Aorta (tissue), 5 donors: ENCODE data around the gene BIRC5. TPM values are rescaled to one million over a fixed set of nuclear protein-coding genes. Genes with fewer than 3 reads are reported as not detected.
"Not testable (repeated sequence)": the region's sequence is repeated elsewhere in the genome, so short reads cannot be mapped to it uniquely, and the experiment has no call there.

Experiments used
- ATAC-seq: fragments of 200-7000 bp; cut with Tn5 transposase; one replicate; pipeline ENCODE4 v1.9.1; 2022; ENCODE audit warnings: moderate library complexity; ENCODE audit not compliant: low FRiP score
- DNase-seq, 2 donors: peaks; one replicate each; pipeline ENCODE4 v3.0.0-alpha.2; 2020
- H3K27ac ChIP-seq, 2 donors: one replicate each; pipeline ENCODE4 v1.5.1; 2013; ENCODE audit warnings: low read length in 2 of 2, mild to moderate bottlenecking in 2 of 2, moderate library complexity in 2 of 2, control low read depth in 1 of 2, inconsistent platforms in 1 of 2, low read depth in 1 of 2
- H3K27me3 ChIP-seq, 2 donors: one replicate each; pipeline ENCODE4 v1.6.1; 2013; ENCODE audit warnings: control low read depth in 1 of 2, low read length in 1 of 2, mild to moderate bottlenecking in 1 of 2, moderate library complexity in 1 of 2; ENCODE audit not compliant: insufficient read depth in 2 of 2, control insufficient read depth in 1 of 2
- H3K36me3 ChIP-seq, 2 donors: one replicate each; pipeline ENCODE4 v1.6.1; 2013; ENCODE audit warnings: control low read depth in 1 of 2, low read length in 1 of 2, mild to moderate bottlenecking in 1 of 2; ENCODE audit not compliant: insufficient read depth in 2 of 2, control insufficient read depth in 1 of 2
- H3K4me1 ChIP-seq, 2 donors: one replicate each; pipeline ENCODE4 v1.6.1; 2013; ENCODE audit warnings: low read length in 2 of 2, control low read depth in 1 of 2, mild to moderate bottlenecking in 1 of 2, moderate library complexity in 1 of 2; ENCODE audit not compliant: insufficient read depth in 2 of 2, control insufficient read depth in 1 of 2
- H3K4me3 ChIP-seq, 2 donors: one replicate each; pipeline ENCODE4 v1.5.1; 2013; ENCODE audit warnings: low read length in 2 of 2, control low read depth in 1 of 2, mild to moderate bottlenecking in 1 of 2
- H3K9me3 ChIP-seq: one replicate; pipeline ENCODE4 v1.6.1; 2013; ENCODE audit warnings: mild to moderate bottlenecking, low read length; ENCODE audit not compliant: control insufficient read depth
- WGBS, 2 donors: extraction: QIAGEN DNeasy Blood & Tissue Kit; methylation state at CpG; one replicate each; pipeline ENCODE4 v1.1.7; 2013; 5-methylcytosine and 5-hydroxymethylcytosine counted together
- intact Hi-C, 2 donors: fragments of 100-400 bp; cut with DNase I; formaldehyde crosslinking; loops; one replicate each; pipeline versions ENCODE4 v1.14.2 to v1.15.0; 2022
- polyA plus RNA-seq, 2 donors: library from polyadenylated mRNA; stranded (reverse); fragments of 200-250 nt; gene quantifications; one replicate each; pipeline ENCODE4 v1.2.3, GENCODE V29; 2013
- total RNA-seq, 2 donors: library from RNA; stranded (reverse); fragmentation: NEBNext Ultra II Directional; extraction: Animal tissue kit (Norgen Biotek cat#: 25700); gene quantifications; one replicate each; pipeline ENCODE4 v1.2.1, GENCODE V29; 2021
- donor health status: healthy with polysubstance abuse.
- donor health status: Bipolar disorder and iron deficiency.
- donor health status: DM: no; HTN: no; CAD: no.
- donor health status: DM: no; HTN: no; CAD: no.
- donor health status: DM: yes; HTN: yes; CAD: no.

BIRC5 gene
- total and polyA plus RNA-seq, 4 donors = 0.10 to 3.4 (median 1.7) TPM

- DNase-seq = no peak
- Histone ChIP-seq H3K9me3 (no peaks in the 10 kb centered on the region), H3K4me1 (no peaks in the 10 kb centered on the region), H3K36me3 (no peaks in the 10 kb centered on the region), H3K4me3 (no peak overlapping the region), H3K27ac (no peak overlapping the region), H3K27me3 (no peaks in the 10 kb centered on the region)
- ATAC-seq = no peak
- 87 to 89% methylated on average over 17 of the region's 17 CpGs for WGBS, 2 donors
- intact Hi-C loops = no loop called here
Measured at GRCh38 chr17:78234261-78234865, 20.3 kb downstream of the BIRC5 start.

GRCh38 chr17:78235022-78235421 is 21.0 kb downstream of the BIRC5 start:
- H3K4me1 ChIP-seq, ATAC-seq: not testable (repeated sequence)
- WGBS, 2 donors = 95% methylated on average over 6 of the region's 6 CpGs

GRCh38 chr17:78235885-78236284 is 21.8 kb downstream of the BIRC5 start:
- Histone ChIP-seq H3K36me3 (no peaks in the 10 kb centered on the region), H3K27ac (no peak overlapping the region), H3K9me3 (no peaks in the 10 kb centered on the region), H3K4me3 (no peak overlapping the region), H3K27me3 (no peaks in the 10 kb centered on the region), H3K4me1 (no peaks in the 10 kb centered on the region)
- ATAC-seq (no peak), DNase-seq (no peak)
- intact Hi-C loops = no loop called here
- WGBS, 2 donors = 90 to 91% methylated on average over 8 of the region's 8 CpGs

More at GRCh38 chr17:78235022-78235421, 21.0 kb downstream of the BIRC5 start:
- H3K27me3 ChIP-seq, DNase-seq, H3K4me3 ChIP-seq, H3K36me3 ChIP-seq, intact Hi-C loops, H3K27ac ChIP-seq, H3K9me3 ChIP-seq: not testable (repeated sequence)

- H3K27me3 ChIP-seq = no peaks in the 10 kb centered on the region
- no peak for ATAC-seq
- H3K9me3 ChIP-seq = no peaks in the 10 kb centered on the region
- no peaks in the 10 kb centered on the region for H3K4me1 ChIP-seq
- H3K27ac ChIP-seq = no peak overlapping the region
- H3K36me3 ChIP-seq = no peaks in the 10 kb centered on the region
- no peak overlapping the region for H3K4me3 ChIP-seq
- no peak for DNase-seq
- 95 to 96% methylated on average over 18 to 20 of the region's 20 CpGs for WGBS, 2 donors
- intact Hi-C loops = no loop called here
Measured at GRCh38 chr17:78236362-78237127, 22.5 kb downstream of the BIRC5 start.

GRCh38 chr17:78237401-78238012 is 23.5 kb downstream of the BIRC5 start:
- no peak for ATAC-seq
- intact Hi-C loops = no loop called here
- WGBS, 2 donors = 73 to 75% methylated on average over 11 of the region's 11 CpGs

GRCh38 chr17:78238823-78239488 is 24.9 kb downstream of the BIRC5 start:
- Histone ChIP-seq H3K27me3 (no peaks in the 10 kb centered on the region), H3K27ac (no peak overlapping the region), H3K4me3 (no peak overlapping the region), H3K4me1 (no peaks in the 10 kb centered on the region), H3K36me3 (no peaks in the 10 kb centered on the region), H3K9me3 (no peaks in the 10 kb centered on the region)
- no peak for DNase-seq
- ATAC-seq = no peak
- WGBS, 2 donors = 85 to 86% methylated on average over 20 of the region's 20 CpGs
- intact Hi-C loops = no loop called here

More at GRCh38 chr17:78237401-78238012, 23.5 kb downstream of the BIRC5 start:
- no peak for DNase-seq
- Histone ChIP-seq H3K27me3 (no peaks in the 10 kb centered on the region), H3K9me3 (no peaks in the 10 kb centered on the region), H3K27ac (no peak overlapping the region), H3K4me1 (no peaks in the 10 kb centered on the region), H3K4me3 (no peak overlapping the region), H3K36me3 (no peaks in the 10 kb centered on the region)

GRCh38 chr17:78239489-78239931 is 25.5 kb downstream of the BIRC5 start:
- intact Hi-C loops = no loop called here
- H3K27me3 ChIP-seq = no peaks in the 10 kb centered on the region
- H3K4me3 ChIP-seq = no peak overlapping the region
- no peaks in the 10 kb centered on the region for H3K36me3 ChIP-seq
- no peaks in the 10 kb centered on the region for H3K9me3 ChIP-seq
- WGBS, 2 donors = 89 to 92% methylated on average over 9 of the region's 9 CpGs
- no peaks in the 10 kb centered on the region for H3K4me1 ChIP-seq
- no peak for ATAC-seq
- H3K27ac ChIP-seq = no peak overlapping the region
- DNase-seq = no peak

- Histone ChIP-seq H3K4me1 (no peaks in the 10 kb centered on the region), H3K36me3 (no peaks in the 10 kb centered on the region), H3K27ac (no peak overlapping the region), H3K27me3 (no peaks in the 10 kb centered on the region), H3K4me3 (no peak overlapping the region), H3K9me3 (no peaks in the 10 kb centered on the region)
- WGBS, 2 donors = 71 to 77% methylated on average over 12 of the region's 12 CpGs
- ATAC-seq (no peak), DNase-seq (no peak)
- intact Hi-C loops = no loop called here
Measured at GRCh38 chr17:78240012-78240655, 26.1 kb downstream of the BIRC5 start.
